ENCODE results near the gene ERGIC1. TPM values are rescaled to one million over a fixed set of nuclear protein-coding genes. Genes with fewer than 3 reads are reported as not detected.

The ERGIC1 gene
- total and polyA plus RNA-seq, 12 donors, result 71.9 to 450 (median 248) TPM

- intact Hi-C loops (cut with DNase I), result no loop called here
Observed at GRCh38 chr5:172857982-172858381, 23.9 kb downstream of the ERGIC1 start.

DNA sequence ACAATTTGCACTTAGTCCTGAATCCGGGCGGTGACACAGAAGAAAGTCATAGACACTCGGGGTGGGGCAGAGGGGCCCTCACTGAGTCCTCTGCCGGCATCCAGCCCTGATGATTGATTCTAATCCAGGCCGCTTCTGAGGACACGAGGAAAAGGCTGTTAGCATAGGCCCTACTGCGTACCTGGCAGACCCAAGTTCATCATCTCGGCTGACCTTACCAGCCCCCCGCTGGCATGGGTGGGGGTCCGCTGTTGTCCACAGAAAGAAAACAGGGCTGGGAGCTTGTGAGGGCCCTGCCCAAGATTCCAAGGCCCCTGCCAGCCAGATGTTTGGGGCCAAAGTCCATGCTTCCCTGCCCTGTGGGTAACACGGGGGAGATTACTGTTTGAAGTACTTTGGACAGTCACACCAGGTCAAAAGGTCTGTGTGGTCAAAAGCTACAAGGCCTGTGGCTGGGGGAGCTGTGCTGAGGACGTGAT, 24.5 kb downstream of the ERGIC1 start:
- no peak for DNase-seq
- Histone ChIP-seq H3K9me3 (replicated peaks in 1 of 3) (no peaks in the 10 kb centered on the region), H3K4me3 (no peak overlapping the region), H3K36me3 (replicated peaks in 1 of 2) (no peaks in the 10 kb centered on the region), H3K27me3 (no peaks in the 10 kb centered on the region), H3K27ac (peak overlapping the region; percentile 86 to 99 (median 91)), H3K4me1 (replicated peaks in 1 of 2) (peaks cover 59 to 81% of the 10 kb centered on the region in 2 donors)
- 52 to 71% (median 59%) methylated on average over 7 to 12 of the region's 12 CpGs for WGBS, 4 donors
- intact Hi-C loops (cut with DNase I), result no loop called here
- TF ChIP-seq, protein P1, sequence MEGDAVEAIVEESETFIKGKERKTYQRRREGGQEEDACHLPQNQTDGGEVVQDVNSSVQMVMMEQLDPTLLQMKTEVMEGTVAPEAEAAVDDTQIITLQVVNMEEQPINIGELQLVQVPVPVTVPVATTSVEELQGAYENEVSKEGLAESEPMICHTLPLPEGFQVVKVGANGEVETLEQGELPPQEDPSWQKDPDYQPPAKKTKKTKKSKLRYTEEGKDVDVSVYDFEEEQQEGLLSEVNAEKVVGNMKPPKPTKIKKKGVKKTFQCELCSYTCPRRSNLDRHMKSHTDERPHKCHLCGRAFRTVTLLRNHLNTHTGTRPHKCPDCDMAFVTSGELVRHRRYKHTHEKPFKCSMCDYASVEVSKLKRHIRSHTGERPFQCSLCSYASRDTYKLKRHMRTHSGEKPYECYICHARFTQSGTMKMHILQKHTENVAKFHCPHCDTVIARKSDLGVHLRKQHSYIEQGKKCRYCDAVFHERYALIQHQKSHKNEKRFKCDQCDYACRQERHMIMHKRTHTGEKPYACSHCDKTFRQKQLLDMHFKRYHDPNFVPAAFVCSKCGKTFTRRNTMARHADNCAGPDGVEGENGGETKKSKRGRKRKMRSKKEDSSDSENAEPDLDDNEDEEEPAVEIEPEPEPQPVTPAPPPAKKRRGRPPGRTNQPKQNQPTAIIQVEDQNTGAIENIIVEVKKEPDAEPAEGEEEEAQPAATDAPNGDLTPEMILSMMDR (IDR thresholded peaks at IDR 0.05), result no peak
- no peak for TF ChIP-seq POLR2A (IDR thresholded peaks at IDR 0.05)

More at GRCh38 chr5:172857982-172858381, 23.9 kb downstream of the ERGIC1 start:
- Histone ChIP-seq H3K4me1 (replicated peaks in 1 of 2) (peaks cover 57 to 80% of the 10 kb centered on the region in 2 donors), H3K9me3 (replicated peaks in 1 of 3) (no peaks in the 10 kb centered on the region), H3K4me3 (no peak overlapping the region), H3K27ac (peak overlapping the region; percentile 9 to 99 (median 91)), H3K36me3 (replicated peaks in 1 of 2) (no peaks in the 10 kb centered on the region), H3K27me3 (no peaks in the 10 kb centered on the region)
- 78 to 89% (median 82%) methylated on average over 7 of the region's 7 CpGs for WGBS, 4 donors
- DNase-seq, result no peak
- TF ChIP-seq, protein P1 (IDR thresholded peaks at IDR 0.05), result no peak
- no peak for TF ChIP-seq POLR2A (IDR thresholded peaks at IDR 0.05)

GRCh38 chr5:172858990-172859811, 25.1 kb downstream of the ERGIC1 start:
- Histone ChIP-seq H3K4me1 (replicated peaks in 1 of 2) (peaks cover 59 to 82% of the 10 kb centered on the region in 2 donors), H3K27ac (peak overlapping the region; percentile 86 to 99 (median 91)), H3K27me3 (no peaks in the 10 kb centered on the region), H3K36me3 (replicated peaks in 1 of 2) (no peaks in the 10 kb centered on the region), H3K4me3 (no peak overlapping the region), H3K9me3 (replicated peaks in 1 of 3) (no peaks in the 10 kb centered on the region)
- intact Hi-C loops (cut with DNase I), result no loop called here
- 42 to 48% (median 45%) methylated on average over 13 to 15 of the region's 15 CpGs for WGBS, 4 donors
- TF ChIP-seq, protein P1 (IDR thresholded peaks at IDR 0.05), result no peak
- peak in 1 of 2 donors; percentile 25 for TF ChIP-seq POLR2A (IDR thresholded peaks at IDR 0.05)
- peak in 4 of 7 donors; percentile 48 to 68 (median 64) for DNase-seq

GRCh38 chr5:172859966-172860365, 25.9 kb downstream of the ERGIC1 start:
- no peaks in the 10 kb centered on the region for H3K27me3 ChIP-seq
- peak overlapping the region in 1 of 4 donors; percentile 7 for H3K4me3 ChIP-seq
- TF ChIP-seq, protein P1 (IDR thresholded peaks at IDR 0.05), result no peak
- TF ChIP-seq POLR2A (IDR thresholded peaks at IDR 0.05), result no peak
- H3K27ac ChIP-seq, result peak overlapping the region; percentile 86 to 99 (median 91)
- H3K9me3 ChIP-seq (replicated peaks in 1 of 3), result no peaks in the 10 kb centered on the region
- no peak for DNase-seq
- intact Hi-C loops (cut with DNase I), result no loop called here
- peaks cover 61 to 82% of the 10 kb centered on the region in 2 donors for H3K4me1 ChIP-seq (replicated peaks in 1 of 2)
- 57 to 80% (median 65%) methylated on average over 4 of the region's 4 CpGs for WGBS, 4 donors
- no peaks in the 10 kb centered on the region for H3K36me3 ChIP-seq (replicated peaks in 1 of 2)

All from adrenal gland (tissue), 12 donors.